Vagina (tissue), 2 donors: Measurements from ENCODE around the gene SPOCK1. TPM values are rescaled to one million over a fixed set of nuclear protein-coding genes. Genes with fewer than 3 reads are reported as not detected.
"Not testable (repeated sequence)": the region's sequence is repeated elsewhere in the genome, so short reads cannot be mapped to it uniquely, and the experiment has no call there.

ENCODE experiments used
- DNase-seq, 2 donors: peaks; one replicate each; pipeline ENCODE4 v3.0.0-alpha.2; 2017; ENCODE audit errors: extremely low spot score in 2 of 2
- H3K27ac ChIP-seq: fragments of 200-600 bp; sonication (generic); one replicate; pipeline ENCODE4 v1.5.1; 2019
- H3K27me3 ChIP-seq: fragments of 200-600 bp; sonication (generic); one replicate; pipeline ENCODE4 v1.5.1; 2019
- H3K36me3 ChIP-seq, 2 donors: fragments of 200-600 bp; sonication (generic); one replicate each; pipeline ENCODE4 v1.5.1; 2017 to 2019
- H3K4me1 ChIP-seq: fragments of 200-600 bp; sonication (generic); one replicate; pipeline ENCODE4 v1.5.1; 2019
- H3K4me3 ChIP-seq, 2 donors: fragments of 200-600 bp; sonication (generic); 1 replicate in 1 of 2; 2 replicates in 1 of 2; pipeline ENCODE4 v1.5.1; 2016 to 2019
- H3K9me3 ChIP-seq: fragments of 200-600 bp; sonication (generic); one replicate; pipeline ENCODE4 v1.5.1; 2019
- CTCF ChIP-seq, 3 experiments: fragments of 450-650 bp in 2 of 3; fragments of 200-600 bp in 1 of 3; sonication (generic) in 1 of 3; IDR thresholded peaks; one replicate each; pipeline ENCODE4 v1.5.1; 2017 to 2019; ENCODE audit warnings: antibody characterized with exemption in 3 of 3, mild to moderate bottlenecking in 2 of 3, moderate library complexity in 2 of 3
- POLR2A ChIP-seq, 2 donors: fragments of 450-650 bp; IDR thresholded peaks; one replicate each; pipeline ENCODE4 v1.6.1; 2017; ENCODE audit warnings: antibody characterized with exemption in 2 of 2, mild to moderate bottlenecking in 2 of 2, moderate library complexity in 2 of 2
- POLR2AphosphoS5 ChIP-seq, 2 donors: sonication (generic); formaldehyde crosslinking; IDR thresholded peaks; one replicate each; pipeline ENCODE4 v1.9.0; 2017; ENCODE audit warnings: antibody characterized with exemption in 2 of 2, mild to moderate bottlenecking in 2 of 2, low read depth in 1 of 2; ENCODE audit not compliant: insufficient read depth in 1 of 2
- intact Hi-C: fragments of 100-400 bp; cut with DNase I; formaldehyde crosslinking; loops from one replicate; pipeline ENCODE4 v1.15.1; 2023
- total RNA-seq: library from RNA; depleted of rRNA; stranded (reverse); fragments of >200 nt; gene quantifications from one replicate; pipeline ENCODE4 v1.2.3, GENCODE V29; 2016

Gene SPOCK1
- total RNA-seq, 1 donor from 2014 or later = 70.7 TPM

- Histone ChIP-seq H3K4me3 (no peak overlapping the region), H3K27ac (no peak overlapping the region), H3K9me3 (no peaks in the 10 kb centered on the region), H3K4me1 (no peaks in the 10 kb centered on the region), H3K36me3 (no peaks in the 10 kb centered on the region), H3K27me3 (no peaks in the 10 kb centered on the region)
- TF ChIP-seq POLR2A (IDR thresholded peaks at IDR 0.05) (no peak), CTCF (IDR thresholded peaks at IDR 0.05) (no peak), POLR2AphosphoS5 (IDR thresholded peaks at IDR 0.05; ENCODE audit: insufficient read depth in 1 of 2, low read depth in 1 of 2) (no peak)
- intact Hi-C loops = no loop called here
- DNase-seq = peak in 1 of 2 donors; percentile 62
Observed at GRCh38 chr5:137393196-137393993, 105.7 kb downstream of the SPOCK1 start.

GRCh38 chr5:137392261-137392660, 106.9 kb downstream of the SPOCK1 start:
- no peaks in the 10 kb centered on the region for H3K36me3 ChIP-seq
- no peaks in the 10 kb centered on the region for H3K4me1 ChIP-seq
- H3K9me3 ChIP-seq = no peaks in the 10 kb centered on the region
- intact Hi-C loops = no loop called here
- no peak overlapping the region for H3K4me3 ChIP-seq
- no peak for DNase-seq
- no peak overlapping the region for H3K27ac ChIP-seq
- TF ChIP-seq CTCF (IDR thresholded peaks at IDR 0.05) (no peak), POLR2AphosphoS5 (IDR thresholded peaks at IDR 0.05; ENCODE audit: insufficient read depth in 1 of 2, low read depth in 1 of 2) (no peak), POLR2A (IDR thresholded peaks at IDR 0.05) (no peak)
- H3K27me3 ChIP-seq = no peaks in the 10 kb centered on the region

GRCh38 chr5:137391044-137391443, 108.1 kb downstream of the SPOCK1 start:
- H3K4me1 ChIP-seq, H3K27me3 ChIP-seq, intact Hi-C loops, H3K9me3 ChIP-seq, H3K36me3 ChIP-seq, DNase-seq, H3K4me3 ChIP-seq, H3K27ac ChIP-seq: not testable (repeated sequence)

GRCh38 chr5:137389042-137389441, 110.1 kb downstream of the SPOCK1 start:
- Histone ChIP-seq H3K4me1 (no peaks in the 10 kb centered on the region), H3K4me3 (no peak overlapping the region), H3K27me3 (no peaks in the 10 kb centered on the region), H3K36me3 (no peaks in the 10 kb centered on the region), H3K27ac (no peak overlapping the region), H3K9me3 (no peaks in the 10 kb centered on the region)
- DNase-seq = no peak
- TF ChIP-seq CTCF (IDR thresholded peaks at IDR 0.05) = no peak
- TF ChIP-seq POLR2A (IDR thresholded peaks at IDR 0.05) = no peak
- intact Hi-C loops = no loop called here

GRCh38 chr5:137385064-137385463, 114.1 kb downstream of the SPOCK1 start:
- no peak for DNase-seq
- Histone ChIP-seq H3K9me3 (peaks cover 3% of the 10 kb centered on the region), H3K27ac (no peak overlapping the region), H3K36me3 (no peaks in the 10 kb centered on the region), H3K4me1 (no peaks in the 10 kb centered on the region), H3K27me3 (no peaks in the 10 kb centered on the region), H3K4me3 (no peak overlapping the region)
- TF ChIP-seq POLR2A (IDR thresholded peaks at IDR 0.05) (no peak), POLR2AphosphoS5 (IDR thresholded peaks at IDR 0.05; ENCODE audit: insufficient read depth in 1 of 2, low read depth in 1 of 2) (no peak), CTCF (IDR thresholded peaks at IDR 0.05) (no peak)
- intact Hi-C loops = no loop called here
